Measurements from ENCODE around the gene GYS2.

Gene GYS2

DNA sequence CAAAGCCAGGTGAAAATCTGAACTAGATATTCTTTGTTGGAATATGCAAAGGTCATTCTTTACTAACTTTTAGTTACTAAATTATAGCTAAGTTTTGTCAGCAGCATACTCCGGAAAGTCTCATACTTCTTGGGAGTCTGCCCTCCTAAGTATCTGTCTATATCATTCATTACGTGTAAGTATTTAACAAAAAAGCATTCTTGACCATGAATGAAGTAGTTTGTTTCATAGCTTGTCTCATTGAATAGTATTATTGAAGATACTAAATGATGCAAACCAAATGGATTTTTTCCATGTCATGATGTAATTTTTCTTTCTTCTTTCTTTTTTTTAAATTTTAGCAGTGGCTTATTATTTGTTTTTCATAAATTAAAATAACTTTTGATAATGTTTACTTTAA lies 88.4 kb downstream of the GYS2 start:
- in situ Hi-C loops (cut with MboI; ENCODE audit: low sequenced_read_pairs) = no loop called here

DNA sequence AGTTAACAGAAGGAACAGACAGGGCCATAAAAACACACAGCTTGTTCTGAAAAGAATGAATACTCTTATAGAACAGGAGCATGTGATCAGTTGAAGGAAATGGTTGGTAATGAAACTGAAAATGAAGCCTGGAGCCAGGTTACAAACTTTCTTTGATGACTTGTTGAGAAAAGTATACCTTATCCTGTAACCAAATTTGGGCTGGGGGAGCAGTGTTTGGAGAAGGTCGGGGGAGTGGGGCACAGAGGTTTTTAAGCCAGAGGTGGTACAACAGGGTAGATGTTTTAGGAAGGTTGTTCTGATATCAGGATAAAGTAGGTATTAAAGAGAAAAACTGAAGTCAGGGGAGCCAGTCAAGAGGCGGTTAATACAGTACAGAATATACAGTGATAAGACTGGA lies 94.9 kb downstream of the GYS2 start:
- in situ Hi-C loops (cut with MboI; ENCODE audit: low sequenced_read_pairs) = no loop called here

DNA sequence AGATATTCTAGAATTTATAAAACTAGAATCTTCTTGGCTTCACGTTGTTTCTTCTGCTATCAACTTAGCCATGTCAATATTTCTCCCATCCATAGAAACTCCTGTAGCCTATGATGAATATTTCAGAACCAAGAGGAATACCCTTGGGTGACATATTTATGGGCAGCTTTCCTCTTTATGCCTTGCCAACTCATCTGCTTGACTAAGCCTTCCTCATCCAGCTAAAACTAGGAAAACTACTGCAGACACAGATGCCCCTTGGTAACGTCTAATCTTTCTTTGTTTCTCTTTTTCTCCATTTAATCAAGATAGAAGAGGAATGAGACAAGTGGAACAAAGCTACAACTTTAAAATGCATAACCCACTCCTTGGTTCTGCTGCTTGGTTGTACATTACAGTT lies 96.8 kb downstream of the GYS2 start:
- in situ Hi-C loops (cut with MboI; ENCODE audit: low sequenced_read_pairs) = no loop called here

DNA sequence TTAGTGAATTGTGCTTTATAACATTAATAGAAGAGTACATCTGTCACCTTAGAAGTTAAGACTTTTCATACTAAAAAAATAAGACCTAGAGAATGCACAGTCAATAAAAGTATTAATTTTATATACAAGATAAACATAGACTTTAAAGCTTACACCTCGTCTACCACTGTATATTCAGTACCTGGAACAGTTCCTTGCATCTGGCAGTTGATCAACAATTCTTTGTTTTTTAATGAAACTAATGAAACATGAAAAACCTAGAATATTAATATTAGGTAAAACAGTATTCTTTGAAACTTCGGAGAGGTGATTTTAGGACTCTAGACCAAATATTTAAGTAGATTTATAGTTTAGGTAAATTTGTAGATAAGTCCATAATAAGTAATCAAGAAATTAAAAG lies 98.8 kb downstream of the GYS2 start:
- in situ Hi-C loops (cut with MboI; ENCODE audit: low sequenced_read_pairs) = no loop called here

DNA sequence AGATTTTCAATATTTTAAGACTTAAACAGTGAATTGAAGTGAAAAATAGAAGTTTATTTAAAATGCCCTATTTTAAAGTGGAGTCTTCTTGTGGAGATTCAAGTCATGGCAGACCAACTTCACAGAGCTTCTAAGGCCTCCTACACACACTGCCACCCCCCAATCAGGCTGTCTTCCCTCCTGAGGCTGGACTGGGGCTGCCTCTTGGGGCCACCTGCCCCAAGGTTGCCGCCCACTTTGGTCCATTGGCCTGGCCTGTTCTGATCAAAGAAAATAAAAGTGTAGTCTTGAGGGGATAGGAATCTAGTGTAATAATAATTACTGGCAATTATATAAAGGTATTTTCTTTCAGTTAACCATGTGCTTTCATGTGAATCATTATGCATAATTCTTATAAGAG lies 101.8 kb downstream of the GYS2 start:
- in situ Hi-C loops (cut with MboI; ENCODE audit: low sequenced_read_pairs) = no loop called here

DNA sequence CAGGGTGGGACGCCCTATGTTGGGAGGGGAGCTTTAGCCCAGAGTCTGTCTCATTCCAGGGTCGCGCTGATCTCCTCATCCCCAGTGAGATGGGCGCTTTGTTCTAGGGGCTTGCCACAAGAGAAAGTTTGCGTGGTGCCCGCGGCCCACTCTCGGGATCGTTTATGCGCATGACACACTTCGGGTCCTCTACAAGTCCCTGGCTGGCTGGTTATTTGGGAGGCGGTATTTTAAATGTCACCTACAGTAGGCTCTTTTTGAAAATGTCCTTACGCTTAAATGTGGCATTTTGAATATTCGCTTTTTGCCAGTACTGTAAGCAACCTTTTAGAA lies 102.5 kb downstream of the GYS2 start:
- in situ Hi-C loops (cut with MboI; ENCODE audit: low sequenced_read_pairs) = no loop called here

DNA sequence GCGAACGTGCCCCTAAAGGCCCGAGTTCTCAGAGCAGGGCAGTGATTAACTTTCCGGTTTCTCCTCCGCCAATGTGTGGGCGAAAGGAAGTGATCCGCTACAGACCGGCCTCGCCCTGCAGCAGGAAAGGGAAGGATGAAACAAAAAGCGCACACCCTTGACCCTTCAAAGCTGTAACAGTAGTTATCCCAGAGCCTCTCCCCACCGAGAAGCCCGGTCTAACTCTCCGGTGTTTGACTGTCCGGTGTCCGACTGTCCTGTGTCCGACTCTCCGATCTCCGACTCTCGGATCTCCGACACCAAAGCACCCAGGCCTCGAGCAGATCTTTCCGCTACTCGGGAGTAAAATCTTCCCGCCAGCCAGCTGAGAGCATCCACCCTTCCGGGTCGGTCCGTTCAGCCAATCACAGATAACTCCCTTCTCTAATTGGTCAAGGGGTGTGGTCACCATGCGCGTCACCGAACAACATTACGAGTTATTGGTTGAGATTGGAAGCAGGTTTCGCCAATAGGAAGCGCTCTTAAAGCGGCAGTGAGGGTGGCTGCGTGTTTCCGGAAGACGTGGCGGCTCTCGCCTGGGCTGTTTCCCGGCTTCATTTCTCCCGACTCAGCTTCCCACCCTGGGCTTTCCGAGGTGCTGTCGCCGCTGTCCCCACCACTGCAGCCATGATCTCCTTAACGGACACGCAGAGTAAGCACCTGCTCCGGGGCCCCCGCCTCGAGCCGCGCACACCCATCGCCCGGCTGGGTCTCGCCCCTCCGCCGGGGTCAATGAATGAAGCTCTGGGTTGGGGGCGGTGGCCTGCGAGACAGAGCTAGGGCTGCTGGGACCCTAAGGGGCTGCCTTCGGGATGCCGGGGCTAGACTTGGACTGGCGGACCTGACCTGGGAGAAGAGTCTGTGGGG lies 103.1 kb downstream of the GYS2 start, which contains the start of the genes GOLT1B and RECQL:
TSS of gene GOLT1B (plus strand) at position 532 of the 906 bp plus-strand sequence. CDS start at position 667, 135 bp downstream.
TSS of gene RECQL (minus strand) at position 378 of the 906 bp plus-strand sequence. CDS start 2,065 bp downstream, outside the sequence.
- in situ Hi-C loops (cut with MboI; ENCODE audit: low sequenced_read_pairs) = no loop called here

DNA sequence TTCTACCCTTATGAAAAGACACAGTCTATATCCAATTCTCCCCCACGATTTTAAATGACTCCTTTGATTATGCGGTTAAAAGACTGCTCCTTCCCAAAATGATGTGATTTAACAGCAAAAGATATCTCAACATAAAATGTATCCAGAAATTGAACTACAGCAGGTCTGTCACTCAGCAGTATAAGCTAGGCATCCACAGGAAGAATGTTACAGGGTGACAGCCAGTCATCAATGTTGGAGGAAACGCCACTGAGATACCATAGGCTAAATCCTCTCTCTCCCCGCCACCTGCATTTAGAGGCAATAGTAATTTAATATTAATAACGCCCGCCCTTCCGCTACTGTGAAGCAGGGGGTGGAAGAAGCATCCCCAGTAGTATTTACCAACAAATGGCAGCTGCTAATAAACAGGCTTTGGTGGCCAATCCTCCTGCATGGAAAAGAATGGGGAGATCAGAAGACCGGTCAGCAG lies 103.8 kb downstream of the GYS2 start:
- in situ Hi-C loops (cut with MboI; ENCODE audit: low sequenced_read_pairs) = no loop called here

DNA sequence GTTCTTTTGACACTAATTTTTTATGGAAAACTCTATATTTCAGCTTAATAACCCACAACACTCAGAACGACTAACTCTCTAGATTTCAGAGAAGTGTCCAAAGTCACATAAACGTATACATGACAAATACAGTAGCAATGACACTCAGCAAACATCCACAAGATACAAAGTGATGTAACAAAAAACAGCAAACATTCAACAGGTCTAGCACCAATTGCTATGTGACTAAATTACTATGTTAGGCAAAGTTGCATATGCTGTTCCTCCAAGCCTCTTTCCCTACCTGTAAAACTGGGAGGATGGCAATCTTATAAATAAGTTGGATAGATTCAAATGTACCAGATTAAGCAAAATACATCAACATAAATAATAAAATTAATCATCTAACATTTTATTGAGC lies 104.9 kb downstream of the GYS2 start:
- in situ Hi-C loops (cut with MboI; ENCODE audit: low sequenced_read_pairs) = no loop called here

Measured in HL-60/S4 treated with phorbol 12-myristate 13-acetate at 8.2 ng/mL for 4 days and 3 days (cell line).